Esophagus muscularis mucosa (tissue), 4 donors: ENCODE data around the gene PLCB3.

Source experiments
- EP300 ChIP-seq: sonication (generic); formaldehyde crosslinking; IDR thresholded peaks from one replicate; pipeline ENCODE4 v1.6.1; 2017; ENCODE audit warnings: antibody characterized with exemption
- POLR2AphosphoS5 ChIP-seq, 2 donors: sonication (generic); formaldehyde crosslinking; IDR thresholded peaks; one replicate each; pipeline ENCODE4 v1.6.1; 2017; ENCODE audit warnings: antibody characterized with exemption in 2 of 2
- TF ChIP-seq, protein P1 (sequence below), 3 experiments: fragments of 200-600 bp in 2 of 3; fragments of 450-650 bp in 1 of 3; sonication (generic) in 2 of 3; IDR thresholded peaks; one replicate each; pipeline ENCODE4 v1.5.1; 2017 to 2019; ENCODE audit warnings: antibody characterized with exemption in 3 of 3, mild to moderate bottlenecking in 2 of 3, moderate library complexity in 1 of 3

DNA sequence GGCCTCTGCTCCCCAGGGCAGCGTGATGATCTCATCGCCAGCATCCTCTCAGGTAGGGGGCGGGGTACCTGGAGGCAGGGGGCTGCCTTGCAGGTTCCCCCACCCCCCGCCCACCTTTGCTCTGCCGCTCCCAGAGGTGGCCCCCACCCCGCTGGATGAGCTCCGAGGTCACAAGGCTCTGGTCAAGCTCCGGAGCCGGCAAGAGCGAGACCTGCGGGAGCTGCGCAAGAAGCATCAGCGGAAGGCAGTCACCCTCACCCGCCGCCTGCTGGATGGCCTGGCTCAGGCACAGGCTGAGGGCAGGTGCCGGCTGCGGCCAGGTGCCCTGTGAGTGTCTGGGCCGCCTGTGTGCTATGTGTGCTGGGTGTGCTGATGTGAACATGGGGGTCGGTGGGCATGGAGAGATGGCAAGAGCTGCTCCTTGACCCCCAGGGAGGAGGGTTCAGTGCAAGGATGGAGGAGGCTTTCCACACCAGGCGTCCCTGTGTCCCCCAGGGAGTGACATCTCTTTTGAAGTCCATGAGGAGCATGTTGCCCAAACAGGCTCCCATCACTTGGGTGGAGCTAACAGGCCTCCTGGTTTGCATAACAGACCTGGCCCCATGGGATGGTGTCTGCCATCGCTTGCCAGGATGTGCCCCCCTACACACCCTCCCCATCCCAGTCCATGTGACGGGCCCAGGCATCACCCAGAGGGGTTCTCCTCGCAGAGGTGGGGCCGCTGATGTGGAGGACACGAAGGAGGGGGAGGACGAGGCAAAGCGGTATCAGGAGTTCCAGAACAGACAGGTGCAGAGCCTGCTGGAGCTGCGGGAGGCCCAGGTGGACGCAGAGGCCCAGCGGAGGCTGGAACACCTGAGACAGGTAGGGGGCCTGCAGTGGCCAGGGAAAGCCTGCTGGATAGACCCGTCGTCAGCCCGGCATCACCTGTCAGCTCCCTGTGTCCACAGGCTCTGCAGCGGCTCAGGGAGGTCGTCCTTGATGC is 14.1 kb downstream of the PLCB3 start:
- no peak for TF ChIP-seq EP300
- no peak for TF ChIP-seq POLR2AphosphoS5 (IDR thresholded peaks at IDR 0.05)
- TF ChIP-seq, protein P1, sequence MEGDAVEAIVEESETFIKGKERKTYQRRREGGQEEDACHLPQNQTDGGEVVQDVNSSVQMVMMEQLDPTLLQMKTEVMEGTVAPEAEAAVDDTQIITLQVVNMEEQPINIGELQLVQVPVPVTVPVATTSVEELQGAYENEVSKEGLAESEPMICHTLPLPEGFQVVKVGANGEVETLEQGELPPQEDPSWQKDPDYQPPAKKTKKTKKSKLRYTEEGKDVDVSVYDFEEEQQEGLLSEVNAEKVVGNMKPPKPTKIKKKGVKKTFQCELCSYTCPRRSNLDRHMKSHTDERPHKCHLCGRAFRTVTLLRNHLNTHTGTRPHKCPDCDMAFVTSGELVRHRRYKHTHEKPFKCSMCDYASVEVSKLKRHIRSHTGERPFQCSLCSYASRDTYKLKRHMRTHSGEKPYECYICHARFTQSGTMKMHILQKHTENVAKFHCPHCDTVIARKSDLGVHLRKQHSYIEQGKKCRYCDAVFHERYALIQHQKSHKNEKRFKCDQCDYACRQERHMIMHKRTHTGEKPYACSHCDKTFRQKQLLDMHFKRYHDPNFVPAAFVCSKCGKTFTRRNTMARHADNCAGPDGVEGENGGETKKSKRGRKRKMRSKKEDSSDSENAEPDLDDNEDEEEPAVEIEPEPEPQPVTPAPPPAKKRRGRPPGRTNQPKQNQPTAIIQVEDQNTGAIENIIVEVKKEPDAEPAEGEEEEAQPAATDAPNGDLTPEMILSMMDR (IDR thresholded peaks at IDR 0.05), result no peak
